Heart right ventricle (tissue), 16 donors: ENCODE measurements around the gene ZNHIT2. TPM values are rescaled to one million over a fixed set of nuclear protein-coding genes. Genes with fewer than 3 reads are reported as not detected.

Experiments used
- ATAC-seq, 8 donors: fragments of 200-7000 bp; cut with Tn5 transposase; one replicate each; pipeline ENCODE4 v1.9.1; 2020; ENCODE audit warnings: mild to moderate bottlenecking in 8 of 8, moderate library complexity in 8 of 8, moderate number of reproducible peaks in 1 of 8
- DNase-seq, 2 donors: peaks; one replicate each; pipeline ENCODE4 v3.0.0-alpha.2; 2020
- H3K27ac ChIP-seq, 10 donors: fragments of 200-600 bp; sonication (generic) in 2 of 10; one replicate each; pipeline versions ENCODE4 v1.5.0 to v1.8.0; 2020 to 2022; ENCODE audit warnings: mild to moderate bottlenecking in 3 of 10
- H3K27me3 ChIP-seq, 7 donors: fragments of 200-600 bp; one replicate each; pipeline ENCODE4 v1.8.0; 2021 to 2022; ENCODE audit warnings: mild to moderate bottlenecking in 2 of 7
- H3K36me3 ChIP-seq, 9 donors: fragments of 200-600 bp; sonication (generic) in 1 of 9; one replicate each; pipeline versions ENCODE4 v1.5.0 to v1.8.0; 2020 to 2022; ENCODE audit warnings: mild to moderate bottlenecking in 2 of 9
- H3K4me1 ChIP-seq, 9 donors: fragments of 200-600 bp; sonication (generic) in 1 of 9; one replicate each; pipeline versions ENCODE4 v1.5.0 to v1.8.0; 2020 to 2022; ENCODE audit warnings: mild to moderate bottlenecking in 4 of 9
- H3K4me3 ChIP-seq, 10 donors: fragments of 200-600 bp; sonication (generic) in 2 of 10; one replicate each; pipeline versions ENCODE4 v1.5.0 to v1.8.0; 2020 to 2022; ENCODE audit warnings: mild to moderate bottlenecking in 7 of 10, moderate library complexity in 2 of 10
- H3K9me3 ChIP-seq, 11 donors: fragments of 200-600 bp in 10 of 11; sonication (generic) in 2 of 11; one replicate each; pipeline versions ENCODE4 v1.5.0 to v1.8.0; 2013 to 2022; ENCODE audit warnings: mild to moderate bottlenecking in 2 of 11, control low read depth in 1 of 11, moderate library complexity in 1 of 11
- CTCF ChIP-seq, 9 donors: fragments of 200-600 bp; sonication (generic) in 2 of 9; IDR thresholded peaks; one replicate each; pipeline versions ENCODE4 v1.5.0 to v1.8.0; 2021 to 2022; ENCODE audit warnings: antibody characterized with exemption in 9 of 9, mild to moderate bottlenecking in 5 of 9, moderate library complexity in 1 of 9
- WGBS, 2 donors: extraction: QIAGEN DNeasy Blood & Tissue Kit; methylation state at CpG; one replicate each; pipeline ENCODE4 v1.1.7; 2013; ENCODE audit warnings: inconsistent platforms in 1 of 2; 5-methylcytosine and 5-hydroxymethylcytosine counted together
- intact Hi-C, 10 donors: fragments of 100-400 bp; cut with DNase I; formaldehyde crosslinking; loops; one replicate each; pipeline versions ENCODE4 v1.11.1 to v1.14.2; 2022
- polyA plus RNA-seq, 2 donors: library from polyadenylated mRNA; stranded (reverse); fragments of 200-250 nt; gene quantifications; one replicate each; pipeline ENCODE4 v1.2.3, GENCODE V29; 2013
- total RNA-seq, 10 donors: library from RNA; stranded (reverse); fragmentation: NEBNext Ultra II Directional in 3 of 10; extraction: Animal tissue kit (Norgen Biotek cat#: 25700) in 3 of 10; gene quantifications; one replicate each; pipeline versions ENCODE4 v1.2.1 to v1.2.4, GENCODE V29; 2021 to 2023
- donor health status: Arrhythmogenic right ventricular cardiomyopathy.
- donor health status: ischemic (EF 13 %, LVEDD 7.1; RV severe dilation, severe dysfunction).
- donor health status: healthy with polysubstance abuse.
- donor health status: DM: no; HTN: yes; CAD: no.
- donor health status: DM: no; HTN: no; CAD: no.
- donor health status: ischemic (EF 25% LVEDD 6.9; RV normal size, moderate dysfunction).
- donor health status: ischemic (EF 25% LVEDD 5.7; RV mildly dilated, moderate dysfunction).
- donor health status: healthy.
- donor health status: DM: yes; HTN: yes; CAD: no.
- donor health status: Ischemic cardiomyopathy.
- donor health status: ischemic (EF 35%, LVEDD 5.7; RV mildly dilated, moderate dysfunction).
- donor health status: nonischemic (EF 11% LVEDD 7.7; RV severe dilation, severe dysfunction).
- donor health status: DM: yes; HTN: yes; CAD: no.
- donor health status: PGD.
- donor health status: ischemic (EF 29% LVEDD 5.4; RV normal size, mild dysfunction).
- donor health status: nonischemic (EF 23%, LVEDD 6.1; RV moderate dilation, normal function).

Gene ZNHIT2
- total and polyA plus RNA-seq, 12 donors: 4.3 to 17.5 (median 6.6) TPM

GRCh38 chr11:65085446-65085845, 32.1 kb downstream of the ZNHIT2 start:
- intact Hi-C loops: loop anchor here in 5 of 10 donors (2.0 to 10.0 kb wide), 6 partner anchors 37 to 161 kb away; partner anchors contain the start of genes ARL2 (in 1 of the 5), FAU (in 1 of the 5), MRPL49 (in 1 of the 5) and PPP2R5B (in 1 of the 5)
- Histone ChIP-seq H3K36me3 (peaks cover 0 to 58% (median 17%) of the 10 kb centered on the region in 9 donors), H3K27me3 (no peaks in the 10 kb centered on the region), H3K4me1 (peaks cover 6 to 34% (median 20%) of the 10 kb centered on the region in 9 donors), H3K27ac (no peak overlapping the region), H3K4me3 (peak overlapping the region in 3 of 10 donors; percentile 70 to 82 (median 73)), H3K9me3 (no peaks in the 10 kb centered on the region)
- 88 to 94% methylated on average over 4 of the region's 4 CpGs for WGBS, 2 donors
- no peak for ATAC-seq
- no peak for DNase-seq
- no peak for TF ChIP-seq CTCF (IDR thresholded peaks at IDR 0.05)

- no peak for TF ChIP-seq CTCF (IDR thresholded peaks at IDR 0.05)
- peak overlapping the region; percentile 79 to 96 (median 92) for H3K27ac ChIP-seq
- ATAC-seq: peak in 2 of 8 donors; percentile 1
- H3K9me3 ChIP-seq: no peaks in the 10 kb centered on the region
- no peak for DNase-seq
- 45 to 48% methylated on average over 23 of the region's 23 CpGs for WGBS, 2 donors
- intact Hi-C loops: loop anchor here in 7 of 10 donors (1.0 to 10.0 kb wide), 12 partner anchors 12 to 160 kb away; partner anchors contain the start of genes FAU (in 4 of the 7), MRPL49 (in 4 of the 7), SNX15 (in 3 of the 7) and SAC3D1 (in 2 of the 7)
- H3K4me1 ChIP-seq: peaks cover 6 to 34% (median 20%) of the 10 kb centered on the region in 9 donors
- peaks cover 0 to 62% (median 17%) of the 10 kb centered on the region in 9 donors for H3K36me3 ChIP-seq
- H3K4me3 ChIP-seq: peak overlapping the region; percentile 64 to 93 (median 81)
- H3K27me3 ChIP-seq: no peaks in the 10 kb centered on the region
Measured at GRCh38 chr11:65084598-65085375, 32.7 kb downstream of the ZNHIT2 start.

GRCh38 chr11:65083834-65084597, 33.5 kb downstream of the ZNHIT2 start, which contains the start of the genes CDCA5 and ZFPL1:
CDCA5 (minus strand) TSS chr11:65084040; CDS start chr11:65083978, 62 bp downstream.
ZFPL1 (plus strand) TSS chr11:65084222; CDS start chr11:65084699, 477 bp downstream.
- peak within 1 kb of the TSS; percentile 64 to 93 (median 81) for H3K4me3 ChIP-seq
- no peaks in the 10 kb centered on the region for H3K27me3 ChIP-seq
- peak; percentile 94 to 98 (median 98) for ATAC-seq
- H3K4me1 ChIP-seq: peaks cover 6 to 34% (median 20%) of the 10 kb centered on the region in 9 donors
- TF ChIP-seq CTCF (IDR thresholded peaks at IDR 0.05): no peak
- H3K9me3 ChIP-seq: no peaks in the 10 kb centered on the region
- WGBS, 2 donors: 0% methylated on average over 79 of the region's 79 CpGs
- DNase-seq: peak; percentile 95
- intact Hi-C loops: loop anchor here in 6 of 10 donors (1.0 to 10.0 kb wide), 11 partner anchors 12 to 159 kb away; partner anchors contain the start of genes FAU (in 4 of the 6), MRPL49 (in 4 of the 6), SNX15 (in 3 of the 6) and SAC3D1 (in 2 of the 6)
- peaks cover 0 to 57% (median 17%) of the 10 kb centered on the region in 9 donors for H3K36me3 ChIP-seq
- peak within 1 kb of the TSS; percentile 79 to 96 (median 92) for H3K27ac ChIP-seq
